ENCODE data around the gene PTPRD.

PTPRD gene

GRCh38 chr9:8832386-8832785 is 1780.4 kb downstream of the PTPRD start:
- Histone ChIP-seq H3K79me2 (ENCODE audit: insufficient read depth, low read length) (peaks cover 96% of the 10 kb centered on the region), H3K4me3 (ENCODE audit: low read length, poor library complexity, severe bottlenecking) (no peak overlapping the region), H3K9me3 (ENCODE audit: insufficient read depth, low read depth, low read length) (no peaks in the 10 kb centered on the region), H3K9ac (ENCODE audit: low read depth, low read length, poor library complexity, severe bottlenecking) (no peak overlapping the region), H3K27me3 (ENCODE audit: insufficient read depth, low read length, poor library complexity, severe bottlenecking) (no peaks in the 10 kb centered on the region), H2AFZ (ENCODE audit: low read length) (no peak overlapping the region), H3K36me3 (ENCODE audit: insufficient read depth, low read length) (peaks cover 22% of the 10 kb centered on the region; the same call in 1 of the 2 replicates), H3K4me2 (ENCODE audit: low read depth, low read length, poor library complexity, severe bottlenecking) (peak overlapping the region; percentile 26), H3F3A (ENCODE audit: low read depth) (0 out of 2 replicates have a peak, but pooled peaks cover 4% of the 10 kb centered on the region), H3K9me2 (replicated peaks; ENCODE audit: low read depth, low read length) (no peaks in the 10 kb centered on the region), H3K4me1 (ENCODE audit: insufficient read depth, low read length, poor library complexity, severe bottlenecking) (peaks cover 27% of the 10 kb centered on the region), H4K20me1 (ENCODE audit: insufficient read depth, low read length, poor library complexity, severe bottlenecking) (peaks cover 56% of the 10 kb centered on the region)
- TF ChIP-seq CTCF (conservative IDR thresholded peaks at IDR 0.05; ENCODE audit: low read length) = no peak
- TF ChIP-seq EZH2phosphoT487 (IDR thresholded peaks at IDR 0.05; ENCODE audit: borderline replicate concordance) = no peak

- Histone ChIP-seq H3K79me2 (ENCODE audit: insufficient read depth, low read length) (peaks cover 96% of the 10 kb centered on the region), H3F3A (ENCODE audit: low read depth) (0 out of 2 replicates have a peak, but pooled peaks cover 4% of the 10 kb centered on the region), H3K9ac (ENCODE audit: low read depth, low read length, poor library complexity, severe bottlenecking) (no peak overlapping the region), H3K9me2 (replicated peaks; ENCODE audit: low read depth, low read length) (no peaks in the 10 kb centered on the region), H3K4me3 (ENCODE audit: low read length, poor library complexity, severe bottlenecking) (no peak overlapping the region), H4K20me1 (ENCODE audit: insufficient read depth, low read length, poor library complexity, severe bottlenecking) (peaks cover 57% of the 10 kb centered on the region), H3K27me3 (ENCODE audit: insufficient read depth, low read length, poor library complexity, severe bottlenecking) (no peaks in the 10 kb centered on the region), H3K4me2 (ENCODE audit: low read depth, low read length, poor library complexity, severe bottlenecking) (peak overlapping the region; percentile 26), H3K9me3 (ENCODE audit: insufficient read depth, low read depth, low read length) (no peaks in the 10 kb centered on the region), H2AFZ (ENCODE audit: low read length) (no peak overlapping the region), H3K36me3 (ENCODE audit: insufficient read depth, low read length) (peaks cover 20% of the 10 kb centered on the region; the same call in 1 of the 2 replicates), H3K4me1 (ENCODE audit: insufficient read depth, low read length, poor library complexity, severe bottlenecking) (peaks cover 29% of the 10 kb centered on the region)
- TF ChIP-seq CTCF (conservative IDR thresholded peaks at IDR 0.05; ENCODE audit: low read length) (no peak), EZH2phosphoT487 (IDR thresholded peaks at IDR 0.05; ENCODE audit: borderline replicate concordance) (no peak)
Measured at GRCh38 chr9:8831568-8831967, 1781.2 kb downstream of the PTPRD start.

GRCh38 chr9:8826281-8826680 is 1786.5 kb downstream of the PTPRD start:
- TF ChIP-seq CTCF (conservative IDR thresholded peaks at IDR 0.05; ENCODE audit: low read length) = no peak
- TF ChIP-seq EZH2phosphoT487 (IDR thresholded peaks at IDR 0.05; ENCODE audit: borderline replicate concordance) = no peak
- no peak overlapping the region for H3K9ac ChIP-seq (ENCODE audit: low read depth, low read length, poor library complexity, severe bottlenecking)
- peaks cover 64% of the 10 kb centered on the region for H3K4me1 ChIP-seq (ENCODE audit: insufficient read depth, low read length, poor library complexity, severe bottlenecking)
- H3K36me3 ChIP-seq (ENCODE audit: insufficient read depth, low read length) = no peaks in the 10 kb centered on the region
- no peak overlapping the region for H3K4me3 ChIP-seq (ENCODE audit: low read length, poor library complexity, severe bottlenecking)
- H3K9me2 ChIP-seq (replicated peaks; ENCODE audit: low read depth, low read length) = no peaks in the 10 kb centered on the region
- no peaks in the 10 kb centered on the region for H3K27me3 ChIP-seq (ENCODE audit: insufficient read depth, low read length, poor library complexity, severe bottlenecking)
- H3F3A ChIP-seq (ENCODE audit: low read depth) = 0 out of 2 replicates have a peak, but pooled peaks cover 4% of the 10 kb centered on the region
- peaks cover 39% of the 10 kb centered on the region for H4K20me1 ChIP-seq (ENCODE audit: insufficient read depth, low read length, poor library complexity, severe bottlenecking)
- H2AFZ ChIP-seq (ENCODE audit: low read length) = no peak overlapping the region
- peaks cover 99% of the 10 kb centered on the region for H3K79me2 ChIP-seq (ENCODE audit: insufficient read depth, low read length)
- peak overlapping the region; percentile 58 for H3K4me2 ChIP-seq (ENCODE audit: low read depth, low read length, poor library complexity, severe bottlenecking)
- H3K9me3 ChIP-seq (ENCODE audit: insufficient read depth, low read depth, low read length) = no peaks in the 10 kb centered on the region

Measured in Loucy (cell line).